ENCODE data around the gene PRR13.

GRCh38 chr12:53428741-53429140, 12.8 kb upstream of the PRR13 start:
- TF ChIP-seq CTCF (IDR thresholded peaks at IDR 0.05) (no peak), POLR2A (IDR thresholded peaks at IDR 0.05) (no peak), POLR2AphosphoS5 (IDR thresholded peaks at IDR 0.05) (no peak)
